Common myeloid progenitor, CD34-positive (primary cell): ENCODE data around the gene KHDC1.

Experiments used
- CTCF ChIA-PET: fragments of 350-600 bp; sonication (Branson Sonifier 250); formaldehyde crosslinking; loops from one replicate; lab custom pipeline; 2021; ENCODE audit warnings: antibody characterized with exemption; lab: Charles Lee
- POLR2A ChIA-PET: fragments of 350-600 bp; sonication (Branson Sonifier 250); formaldehyde crosslinking; loops from one replicate; lab custom pipeline; 2021; ENCODE audit warnings: antibody characterized with exemption; lab: Charles Lee
- DNase-seq, 3 donors: peaks; one replicate each; pipeline versions ENCODE4 v3.0.0 to v3.0.0-alpha.2; 2013
- H3K27ac ChIP-seq, 2 experiments: 1 replicate in 1 of 2; 2 replicates in 1 of 2; pipeline ENCODE4 v1.7.0; 2013; ENCODE audit warnings: inconsistent platforms in 2 of 2, low read length in 2 of 2, mild to moderate bottlenecking in 2 of 2, low read depth in 1 of 2, moderate library complexity in 1 of 2; ENCODE audit not compliant: severe bottlenecking in 2 of 2, insufficient read depth in 1 of 2, poor library complexity in 1 of 2
- H3K27me3 ChIP-seq, 5 experiments: replicated peaks in 2 of 5; 1 replicate in 3 of 5; 2 replicates in 2 of 5; pipeline versions ENCODE4 v1.6.1 to v1.7.0; 2013; ENCODE audit warnings: low read length in 4 of 5, mild to moderate bottlenecking in 2 of 5, moderate library complexity in 2 of 5, inconsistent platforms in 1 of 5; ENCODE audit not compliant: insufficient read depth in 5 of 5, control insufficient read depth in 4 of 5
- H3K36me3 ChIP-seq, 4 experiments: 1 replicate in 2 of 4; 2 replicates in 2 of 4; pipeline versions ENCODE4 v1.6.1 to v1.7.0; 2013; ENCODE audit warnings: low read length in 3 of 4, control low read depth in 1 of 4, mild to moderate bottlenecking in 1 of 4; ENCODE audit not compliant: control insufficient read depth in 4 of 4, insufficient read depth in 4 of 4
- H3K4me1 ChIP-seq, 4 experiments: 1 replicate in 3 of 4; 2 replicates in 1 of 4; pipeline versions ENCODE4 v1.6.1 to v1.7.1; 2013; ENCODE audit warnings: low read length in 3 of 4, mild to moderate bottlenecking in 3 of 4, control low read depth in 1 of 4, inconsistent platforms in 1 of 4, moderate library complexity in 1 of 4; ENCODE audit not compliant: control insufficient read depth in 4 of 4, insufficient read depth in 4 of 4; ENCODE audit errors: control extremely low read depth in 1 of 4
- H3K4me3 ChIP-seq, 7 experiments: 1 replicate in 4 of 7; 2 replicates in 3 of 7; pipeline versions ENCODE4 v1.5.1 to v1.7.0; 2013; ENCODE audit warnings: mild to moderate bottlenecking in 7 of 7, low read length in 6 of 7, moderate library complexity in 6 of 7, inconsistent platforms in 2 of 7, low read depth in 2 of 7, control low read depth in 1 of 7; ENCODE audit not compliant: insufficient read depth in 4 of 7, control insufficient read depth in 1 of 7; ENCODE audit errors: extremely low read depth in 1 of 7
- H3K9me3 ChIP-seq, 5 experiments: 1 replicate in 4 of 5; 2 replicates in 1 of 5; pipeline versions ENCODE4 v1.6.1 to v1.7.1; 2013; ENCODE audit warnings: low read length in 4 of 5, mild to moderate bottlenecking in 2 of 5, inconsistent platforms in 1 of 5, low read depth in 1 of 5, moderate library complexity in 1 of 5; ENCODE audit not compliant: control insufficient read depth in 4 of 5, insufficient read depth in 2 of 5; ENCODE audit errors: control extremely low read depth in 1 of 5
- WGBS: methylation state at CpG from one replicate; pipeline ENCODE4 v1.1.5; 2013; ENCODE audit not compliant: insufficient coverage; 5-methylcytosine and 5-hydroxymethylcytosine counted together

KHDC1 gene

DNA sequence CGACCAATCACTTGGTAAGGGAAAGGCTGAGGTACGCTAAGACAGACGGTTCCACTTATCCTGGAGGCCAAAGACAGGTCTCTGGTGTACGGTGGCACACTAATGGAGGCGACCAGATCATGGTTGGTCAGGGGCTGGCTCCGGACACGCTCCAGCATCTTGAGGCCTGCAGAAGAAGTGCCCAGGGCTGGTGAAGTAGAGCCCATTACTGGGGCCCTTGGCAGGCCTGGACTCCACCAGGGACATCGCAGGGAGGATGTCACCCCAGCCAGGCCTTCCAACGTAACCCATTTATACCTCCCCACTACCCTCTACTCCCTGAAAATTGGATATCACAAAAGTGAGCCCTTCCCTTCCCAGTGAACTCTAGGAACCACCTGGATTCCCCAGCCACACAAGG lies 53.9 kb downstream of the KHDC1 start:
- 95% methylated on average over 8 of the region's 9 CpGs for WGBS
- ChIA-PET POLR2A (no interaction called here), CTCF (no interaction called here)
- DNase-seq = no peak
- H3K4me1 ChIP-seq = no peaks in the 10 kb centered on the region
- no peak overlapping the region for H3K4me3 ChIP-seq
- no peaks in the 10 kb centered on the region for H3K27me3 ChIP-seq
- H3K9me3 ChIP-seq = peaks cover 0 to 1% (median 0%) of the 10 kb centered on the region in 5 experiments
- H3K27ac ChIP-seq = no peak overlapping the region
- H3K36me3 ChIP-seq = no peaks in the 10 kb centered on the region

DNA sequence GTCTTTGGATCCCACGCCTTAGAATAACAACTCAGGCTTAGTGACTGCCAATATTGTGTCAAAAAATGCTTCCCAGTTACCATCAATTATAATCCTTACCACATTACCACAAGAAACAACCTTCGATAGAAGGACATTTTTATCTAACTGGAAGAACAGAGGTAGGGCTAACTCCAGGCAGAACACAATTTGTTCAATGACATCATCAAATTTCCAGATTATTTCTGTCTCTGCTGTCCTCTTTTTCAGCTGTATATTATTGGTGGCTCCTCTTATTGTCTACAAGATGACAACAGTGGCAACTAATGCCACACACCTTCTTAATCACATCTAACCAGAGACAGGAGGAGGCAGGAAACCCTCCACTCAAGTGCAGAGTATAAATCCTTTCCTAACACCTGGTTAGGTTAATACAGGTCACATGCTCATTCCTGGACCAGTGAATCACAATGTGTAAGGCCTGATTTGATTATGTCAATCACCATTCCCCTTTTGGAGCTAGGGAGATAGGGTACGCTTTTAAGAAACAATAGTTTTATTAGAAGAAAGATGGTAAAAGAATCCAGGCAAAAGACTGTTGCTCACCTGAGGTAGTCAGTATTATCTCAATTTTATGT lies 55.7 kb downstream of the KHDC1 start:
- CTCF ChIA-PET = no interaction called here
- Histone ChIP-seq H3K4me1 (no peaks in the 10 kb centered on the region), H3K4me3 (no peak overlapping the region), H3K9me3 (peaks cover 0 to 1% (median 0%) of the 10 kb centered on the region in 5 experiments), H3K27ac (no peak overlapping the region), H3K36me3 (no peaks in the 10 kb centered on the region), H3K27me3 (no peaks in the 10 kb centered on the region)
- WGBS = 94% methylated on average over 2 of the region's 3 CpGs
- DNase-seq = no peak
- POLR2A ChIA-PET = no interaction called here

DNA sequence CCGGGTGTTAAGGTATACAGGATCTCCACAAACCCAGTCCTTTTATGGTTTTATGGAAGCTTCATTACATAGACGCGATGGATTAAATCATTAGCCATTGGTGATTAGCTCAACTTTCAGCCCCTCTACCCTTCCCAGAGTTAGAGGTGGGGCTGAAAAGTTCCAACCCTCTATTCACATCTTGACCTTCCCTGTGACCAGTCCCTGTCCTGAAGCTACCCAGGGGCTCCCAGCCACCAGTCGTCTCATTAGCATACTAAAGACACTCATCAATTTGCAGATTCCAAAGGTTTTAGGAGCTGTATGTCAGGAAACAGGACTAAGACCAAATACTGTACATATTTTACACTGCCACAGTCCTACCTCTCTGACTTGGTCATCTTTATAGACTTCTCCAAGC lies 58.7 kb downstream of the KHDC1 start:
- H3K4me1 ChIP-seq = no peaks in the 10 kb centered on the region
- DNase-seq = no peak
- H3K36me3 ChIP-seq = no peaks in the 10 kb centered on the region
- POLR2A ChIA-PET = no interaction called here
- no peak overlapping the region for H3K27ac ChIP-seq
- peaks cover 0 to 1% (median 0%) of the 10 kb centered on the region in 5 experiments for H3K9me3 ChIP-seq
- 92% methylated on average over 2 of the region's 4 CpGs for WGBS
- CTCF ChIA-PET = interaction anchor here (1.3 kb wide), 1 partner anchor 10 kb away, joined by 3 read pairs; no protein-coding TSS in a partner anchor
- H3K27me3 ChIP-seq = no peaks in the 10 kb centered on the region
- H3K4me3 ChIP-seq = no peak overlapping the region

GRCh38 chr6:73203098-73203497 lies 59.9 kb downstream of the KHDC1 start:
- peaks cover 0 to 1% (median 0%) of the 10 kb centered on the region in 5 experiments for H3K9me3 ChIP-seq
- no peaks in the 10 kb centered on the region for H3K36me3 ChIP-seq
- ChIA-PET CTCF (interaction anchor here (1.3 kb wide), 1 partner anchor 11 kb away, joined by 3 read pairs; no protein-coding TSS in a partner anchor), POLR2A (no interaction called here)
- no peaks in the 10 kb centered on the region for H3K4me1 ChIP-seq
- no CpG with 5 or more reads among the region's 1 CpG for WGBS
- H3K4me3 ChIP-seq = no peak overlapping the region
- no peaks in the 10 kb centered on the region for H3K27me3 ChIP-seq
- H3K27ac ChIP-seq = no peak overlapping the region
- no peak for DNase-seq

DNA sequence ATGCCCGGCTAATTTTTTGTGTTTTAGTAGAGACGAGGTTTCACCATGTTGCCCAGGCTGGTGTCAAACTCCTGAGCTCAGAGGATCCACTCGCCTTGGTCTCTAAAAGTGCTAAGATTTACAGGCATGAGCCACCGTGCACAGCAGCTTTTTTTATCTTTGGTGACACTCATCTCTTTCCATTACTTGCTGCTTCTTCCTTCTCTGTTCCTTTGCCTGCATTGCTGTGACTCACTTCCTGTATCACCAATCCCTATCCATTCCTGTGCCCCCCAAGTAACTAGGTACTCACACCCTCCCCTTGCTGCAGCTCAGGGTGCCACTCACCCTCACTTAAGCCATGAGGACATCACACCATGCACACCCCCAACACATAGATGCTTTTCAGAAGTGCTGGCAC lies 62.3 kb downstream of the KHDC1 start:
- CTCF ChIA-PET = no interaction called here
- 69% methylated on average over 4 of the region's 4 CpGs for WGBS

DNA sequence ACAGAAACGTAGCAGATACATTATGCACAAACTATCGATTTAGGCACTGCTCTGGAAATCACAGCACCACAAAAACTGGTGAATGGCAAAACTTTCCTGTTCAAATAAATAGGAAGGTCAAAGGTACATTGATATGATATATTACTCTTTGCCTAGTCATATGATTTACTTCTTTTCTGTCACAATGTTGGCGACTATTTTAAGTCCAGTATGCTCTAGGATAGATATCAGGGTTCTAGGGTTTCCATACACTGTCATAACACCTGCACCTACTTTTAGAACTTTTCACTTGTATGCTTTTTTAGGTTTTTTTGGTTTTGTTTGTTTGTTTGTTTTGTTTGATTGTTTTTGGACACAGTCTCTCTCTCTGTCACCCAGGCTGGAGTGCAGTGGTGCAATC lies 62.7 kb downstream of the KHDC1 start:
- ChIA-PET POLR2A (no interaction called here), CTCF (no interaction called here)
- 100% methylated on average over 1 of the region's 3 CpGs for WGBS
- no peak overlapping the region for H3K27ac ChIP-seq
- H3K9me3 ChIP-seq = no peaks in the 10 kb centered on the region
- no peaks in the 10 kb centered on the region for H3K27me3 ChIP-seq
- no peaks in the 10 kb centered on the region for H3K4me1 ChIP-seq
- no peak overlapping the region for H3K4me3 ChIP-seq
- peaks cover 0 to 12% (median 3%) of the 10 kb centered on the region in 4 experiments for H3K36me3 ChIP-seq
- no peak for DNase-seq

More for the DNA sequence above, 62.3 kb downstream of the KHDC1 start:
- H3K27ac ChIP-seq = no peak overlapping the region
- H3K36me3 ChIP-seq = peaks cover 0 to 11% (median 2%) of the 10 kb centered on the region in 4 experiments
- H3K9me3 ChIP-seq = no peaks in the 10 kb centered on the region
- POLR2A ChIA-PET = no interaction called here
- peak in 2 of 3 donors; percentile 2 to 4 for DNase-seq
- no peaks in the 10 kb centered on the region for H3K27me3 ChIP-seq
- no peak overlapping the region for H3K4me3 ChIP-seq
- no peaks in the 10 kb centered on the region for H3K4me1 ChIP-seq

DNA sequence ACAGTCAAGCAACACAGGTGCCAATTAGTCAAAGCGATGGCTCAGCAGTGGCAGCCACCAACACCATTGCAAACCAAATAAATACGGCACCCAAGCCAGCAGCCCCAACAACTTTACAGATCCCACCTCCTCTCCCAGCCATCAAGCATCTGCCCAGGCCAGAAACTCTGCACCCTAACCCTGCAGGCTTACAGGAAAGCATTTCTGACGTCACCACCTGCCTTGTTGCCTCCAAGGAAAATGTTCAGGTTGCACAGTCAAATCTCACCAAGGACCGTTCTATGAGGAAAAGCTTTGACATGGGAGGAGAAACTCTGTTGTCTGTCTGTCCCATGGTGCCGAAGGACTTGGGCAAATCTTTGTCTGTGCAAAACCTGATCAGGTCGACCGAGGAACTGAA lies 68.3 kb downstream of the KHDC1 start:
- DNase-seq = no peak
- ChIA-PET POLR2A (no interaction called here), CTCF (no interaction called here)
- no peak overlapping the region for H3K4me3 ChIP-seq
- no peak overlapping the region for H3K27ac ChIP-seq
- H3K27me3 ChIP-seq = no peaks in the 10 kb centered on the region
- 100% methylated on average over 7 of the region's 7 CpGs for WGBS
- peaks cover 0 to 28% (median 12%) of the 10 kb centered on the region in 4 experiments for H3K36me3 ChIP-seq
- H3K9me3 ChIP-seq = no peaks in the 10 kb centered on the region
- no peaks in the 10 kb centered on the region for H3K4me1 ChIP-seq
